ENCODE measurements around the gene CPO.
A peak's percentile ranks its signal among the peaks of the same experiment; 100 is the strongest.

Gene CPO

GRCh38 chr2:206974551-206974950 lies 35.2 kb downstream of the CPO start:
- no peak for DNase-seq (ENCODE audit: low spot score)

GRCh38 chr2:206978746-206979145 lies 39.4 kb downstream of the CPO start:
- no peak for DNase-seq (ENCODE audit: low spot score)

- no peak for DNase-seq (ENCODE audit: low spot score)
These were observed 40.0 kb downstream of the CPO start for GRCh38 chr2:206979365-206979764.

DNA sequence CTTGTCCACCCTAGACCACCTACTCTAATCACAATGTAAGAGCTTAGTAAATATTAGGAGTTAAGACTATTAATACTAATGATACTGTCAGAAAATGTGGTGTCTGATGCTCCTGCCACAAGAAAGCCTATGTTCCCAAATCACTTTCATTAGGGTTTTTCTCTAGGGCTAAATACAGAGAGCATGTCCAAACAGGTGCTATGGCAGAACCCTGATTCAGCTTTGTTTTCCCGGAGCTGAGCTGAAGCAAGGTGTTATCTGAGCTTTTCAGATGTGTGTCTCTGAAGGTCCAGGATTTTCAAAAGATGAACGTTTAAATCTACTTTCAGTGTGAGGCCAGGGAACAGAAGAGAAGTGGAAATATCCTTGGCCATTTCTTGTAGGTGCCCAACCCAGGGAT lies 40.6 kb downstream of the CPO start:
- no peak for DNase-seq (ENCODE audit: low spot score)

DNA sequence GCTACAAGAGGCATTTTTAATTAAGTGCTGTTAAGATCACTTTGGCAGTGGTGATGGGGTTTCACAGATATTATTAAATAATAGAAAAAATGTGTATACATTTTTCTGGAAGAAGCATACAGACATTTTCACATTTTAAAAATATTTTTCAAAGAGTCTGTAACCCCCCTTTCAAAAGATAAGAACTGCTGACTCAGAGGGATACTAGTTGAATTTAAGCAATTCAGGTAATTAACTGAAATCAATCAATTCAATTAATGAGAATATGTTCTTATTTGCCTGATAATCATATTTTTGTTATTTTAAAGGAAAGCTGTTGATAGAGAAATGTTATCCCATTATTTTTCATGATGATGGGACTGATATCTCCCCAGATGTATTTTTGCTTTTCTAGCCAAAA lies 41.1 kb downstream of the CPO start:
- no peak for DNase-seq (ENCODE audit: low spot score)

GRCh38 chr2:206981086-206981674 lies 41.9 kb downstream of the CPO start:
- no peak for DNase-seq (ENCODE audit: low spot score)

DNA sequence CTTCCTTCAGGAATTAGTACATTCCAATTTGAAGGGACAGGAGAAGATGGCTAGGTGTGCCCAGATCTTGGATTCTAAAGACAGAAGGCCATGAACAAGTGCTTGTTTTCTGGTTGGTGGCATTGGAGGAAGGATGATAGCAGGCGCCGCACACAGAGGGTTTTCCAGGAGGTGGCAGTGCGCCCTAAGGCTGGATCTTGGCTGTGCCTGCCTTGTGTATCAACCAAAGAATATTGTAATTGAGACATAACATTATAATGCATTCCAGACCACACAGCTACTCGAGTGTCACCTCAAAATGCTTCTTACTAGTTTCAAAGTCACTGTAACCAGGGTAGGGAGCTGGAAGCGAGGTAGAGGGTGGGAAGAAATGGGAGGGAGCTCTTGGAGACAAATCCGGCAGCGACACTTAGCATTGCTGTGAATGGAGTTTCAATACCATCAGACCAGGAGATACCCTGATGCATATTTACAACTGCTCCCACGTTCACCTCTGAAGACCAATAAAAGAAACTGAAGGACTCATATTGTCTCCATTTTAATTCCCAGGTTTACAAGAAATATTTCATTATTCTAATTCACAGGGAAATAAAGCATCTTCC lies 42.5 kb downstream of the CPO start:
- DNase-seq (ENCODE audit: low spot score): no peak

GRCh38 chr2:206982360-206982955 lies 43.1 kb downstream of the CPO start:
- DNase-seq (ENCODE audit: low spot score): no peak

DNA sequence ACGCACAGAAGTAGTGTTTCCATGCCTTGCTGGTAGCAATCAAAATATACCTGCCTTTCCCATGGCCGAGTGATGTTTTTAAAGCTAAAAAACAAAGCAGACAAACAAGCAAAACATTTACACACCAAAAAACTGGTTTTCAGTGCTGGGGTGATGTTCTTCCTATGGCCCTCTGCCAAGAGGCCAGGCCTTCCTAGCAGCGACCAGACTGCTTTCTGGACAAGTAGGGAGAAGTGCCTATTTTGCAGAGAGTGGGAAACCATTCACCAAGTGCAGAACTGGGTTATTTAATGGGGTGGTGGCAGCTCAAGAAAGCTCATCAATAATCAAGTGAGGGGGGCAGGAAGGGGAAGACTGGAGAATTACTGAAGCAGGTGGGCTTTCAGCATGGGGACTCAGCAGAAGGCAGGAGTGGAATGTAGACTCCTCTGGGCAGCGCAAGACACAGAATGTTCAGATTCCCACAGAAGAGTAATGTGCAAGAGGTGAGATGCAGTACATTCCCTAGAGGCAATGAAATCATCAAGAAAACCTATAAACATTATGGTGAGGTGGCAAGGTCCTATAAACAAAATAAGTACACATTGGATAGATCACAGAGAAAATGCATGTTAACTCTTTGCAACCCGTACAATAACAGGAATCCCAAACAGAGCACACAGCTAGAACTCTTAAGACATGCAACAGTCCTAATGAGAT lies 44.0 kb downstream of the CPO start:
- no peak for DNase-seq (ENCODE audit: low spot score)

GRCh38 chr2:206984206-206984605 lies 44.9 kb downstream of the CPO start:
- DNase-seq (ENCODE audit: low spot score): no peak

DNA sequence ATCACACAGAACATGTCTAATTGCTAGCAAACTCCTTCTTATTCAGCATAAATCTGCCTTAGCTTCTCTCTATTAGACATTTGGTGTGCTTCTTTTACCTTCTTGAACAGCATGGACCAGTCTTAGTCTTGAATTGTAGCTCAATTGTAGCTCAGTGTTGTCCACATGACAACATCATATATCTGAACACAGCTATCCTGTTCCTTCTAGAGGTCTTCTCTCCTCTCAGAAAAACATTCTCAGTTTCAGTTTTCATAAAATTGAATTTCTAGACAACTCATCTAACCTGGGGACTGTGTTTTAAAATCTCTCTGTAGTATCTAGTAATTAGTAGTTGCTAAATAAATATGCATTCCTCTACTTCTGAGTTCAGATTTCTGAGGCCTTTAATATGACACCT lies 47.6 kb downstream of the CPO start:
- no peak for DNase-seq (ENCODE audit: low spot score)

DNA sequence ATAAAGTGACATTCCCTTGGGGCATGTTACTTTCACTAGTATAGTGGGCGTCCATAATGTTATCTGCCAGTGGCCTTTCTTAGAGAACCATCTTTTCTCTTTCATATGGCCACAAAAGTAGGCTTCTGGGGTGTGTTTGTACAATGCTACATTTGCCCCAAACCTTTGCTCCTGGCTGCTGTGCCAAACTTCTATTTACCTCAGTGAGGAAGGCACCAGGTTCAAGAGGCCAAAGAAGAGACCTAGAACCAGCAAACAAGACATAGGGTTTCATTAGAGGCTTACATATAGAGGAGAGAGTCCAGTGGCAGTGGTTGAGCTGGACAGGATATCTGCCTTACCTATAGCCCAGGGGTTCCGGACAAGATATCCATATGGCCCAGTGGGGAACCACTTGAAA lies 48.5 kb downstream of the CPO start:
- DNase-seq (ENCODE audit: low spot score): no peak

GRCh38 chr2:206988884-206989283 lies 49.6 kb downstream of the CPO start:
- DNase-seq (ENCODE audit: low spot score): no peak

DNA sequence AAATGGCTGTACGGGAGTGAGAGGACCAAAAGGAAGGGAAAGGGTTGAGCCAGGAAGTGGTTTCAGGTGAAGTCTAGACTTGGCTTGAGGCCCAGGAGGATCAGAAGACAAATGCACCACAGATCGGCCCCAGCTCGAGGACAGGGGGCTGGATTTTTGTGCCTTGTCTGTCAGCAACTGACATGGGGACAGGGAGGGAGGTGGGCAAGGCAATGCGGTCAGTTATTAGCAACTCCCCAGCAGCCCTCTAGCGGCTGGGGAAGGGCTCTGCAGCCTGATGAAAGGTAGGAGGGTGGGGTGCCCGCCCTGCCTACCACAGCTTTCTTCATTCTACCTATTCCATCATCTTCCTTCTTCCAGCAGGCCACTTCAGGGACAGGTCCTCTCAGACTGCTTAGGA lies 50.0 kb downstream of the CPO start:
- DNase-seq (ENCODE audit: low spot score): peak; percentile 26

GRCh38 chr2:206990360-206990759 lies 51.0 kb downstream of the CPO start:
- no peak for DNase-seq (ENCODE audit: low spot score)

DNA sequence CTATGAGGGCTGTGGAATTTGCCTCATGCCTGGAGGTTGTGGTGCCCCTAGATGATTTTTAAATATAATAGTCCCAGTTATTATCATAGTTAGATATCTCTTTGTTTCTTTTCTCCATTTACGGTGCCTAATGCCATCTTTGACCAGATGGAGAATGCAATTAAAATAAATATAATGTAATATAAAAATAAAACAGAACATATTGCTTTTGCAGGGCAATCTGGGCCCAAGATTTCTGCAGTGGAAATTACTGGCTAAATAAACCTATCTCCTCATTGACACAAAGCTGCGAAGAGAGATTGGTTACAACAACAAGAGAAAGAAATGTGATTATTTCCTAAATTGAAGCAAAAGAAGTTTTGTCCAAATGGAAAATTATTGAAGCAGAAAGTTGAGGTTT lies 51.8 kb downstream of the CPO start:
- DNase-seq (ENCODE audit: low spot score): no peak

- DNase-seq (ENCODE audit: low spot score): no peak
These were observed 54.1 kb downstream of the CPO start for GRCh38 chr2:206993396-206993911.

GRCh38 chr2:206993964-206994363 lies 54.6 kb downstream of the CPO start:
- DNase-seq (ENCODE audit: low spot score): no peak

GRCh38 chr2:206996556-206997065 lies 57.3 kb downstream of the CPO start:
- no peak for DNase-seq (ENCODE audit: low spot score)

DNA sequence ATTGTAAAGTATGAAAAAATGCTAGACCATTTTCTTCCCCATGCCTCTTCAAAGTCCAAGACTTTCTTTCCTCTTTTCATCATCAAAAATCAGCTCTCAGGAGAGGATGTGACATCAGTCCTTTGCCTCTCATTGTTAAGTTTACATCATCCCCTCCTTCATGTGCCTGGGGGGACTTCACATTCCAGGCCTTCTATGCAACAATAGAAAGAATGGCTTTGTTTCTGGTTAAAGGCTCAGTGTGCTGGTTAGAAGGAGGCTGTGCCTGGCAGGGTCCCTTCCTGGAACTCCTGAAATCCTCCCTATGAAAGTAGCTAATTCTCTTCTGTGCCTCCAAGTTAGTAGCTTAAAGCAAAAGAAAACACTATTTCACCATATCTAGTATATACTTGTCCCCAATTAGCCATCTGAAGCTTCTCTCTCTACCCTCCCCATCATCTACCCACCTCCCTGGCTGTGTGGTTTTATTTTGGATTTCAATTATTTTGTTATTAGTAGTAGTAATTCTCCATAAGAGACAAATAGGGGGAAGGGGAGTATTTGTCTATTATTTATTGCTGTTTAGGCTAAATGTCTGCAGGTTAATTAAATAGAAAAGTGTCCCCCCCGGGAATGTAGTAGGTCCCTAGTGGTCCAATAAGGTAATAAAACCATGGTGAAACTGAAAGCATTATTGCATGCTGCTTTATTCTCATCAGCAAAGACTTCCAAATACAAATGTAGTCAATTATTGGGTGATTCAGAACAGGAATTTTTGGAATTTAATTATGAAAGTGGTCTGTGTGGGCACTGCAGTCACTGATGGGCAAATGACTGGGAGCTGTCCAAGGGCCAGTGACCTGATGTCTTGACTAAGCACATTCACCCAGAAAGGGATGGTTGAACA lies 69.0 kb downstream of the CPO start:
- no peak for DNase-seq (ENCODE audit: low spot score)

- no peak for DNase-seq (ENCODE audit: low spot score)
These were observed 73.1 kb downstream of the CPO start for GRCh38 chr2:207012461-207012860.

DNA sequence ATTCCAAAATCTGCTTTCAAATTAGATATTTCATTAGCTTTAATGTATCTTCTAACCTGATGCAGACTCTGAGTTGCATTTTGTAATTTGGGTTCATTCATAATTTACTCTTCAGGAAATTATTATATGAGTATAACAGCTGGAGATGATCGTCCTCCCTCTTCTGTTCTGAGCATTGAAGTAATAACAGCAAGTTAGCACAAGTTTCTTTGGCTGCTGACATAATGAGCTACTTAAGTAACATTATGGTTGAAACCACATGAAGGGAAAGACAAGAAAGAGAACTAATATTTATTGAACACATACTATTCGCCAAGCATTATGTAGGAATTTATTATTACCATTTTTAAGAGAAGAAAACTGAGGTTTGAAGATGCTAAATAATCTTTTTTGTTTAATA lies 75.1 kb downstream of the CPO start:
- DNase-seq (ENCODE audit: low spot score): no peak

All from hematopoietic multipotent progenitor cell treated with erythropoietin and hydrocortisone succinate and interleukin-3 and kit ligand, for 15 days (in vitro differentiated cells).